OCI-LY3 (cell line): ENCODE data around the gene RELN.

Experiments used
- H2AFZ ChIP-seq: fragments of 200-600, 300-600 bp; shearing (Covaris generic); 2 replicates; pipeline ENCODE4 v1.6.0; 2014; ENCODE audit warnings: antibody characterized with exemption, low read depth, low read length
- H3K27ac ChIP-seq: fragments of 200-600, 300-600 bp; sonication (generic); 2 replicates; pipeline ENCODE4 v1.5.1; 2014; ENCODE audit warnings: mild to moderate bottlenecking, low read length, moderate library complexity, mixed read lengths
- H3K27me3 ChIP-seq: fragments of 200-600, 300-600 bp; sonication (generic); 2 replicates; pipeline ENCODE4 v1.6.1; 2014; ENCODE audit warnings: low read depth, low read length, mixed read lengths
- H3K36me3 ChIP-seq: fragments of 200-600, 300-600 bp; sonication (generic); replicated peaks from 2 replicates; pipeline ENCODE3; 2014; ENCODE audit warnings: low read depth, low read length, mixed read lengths
- H3K4me1 ChIP-seq: fragments of 300-600, 200-600 bp; sonication (generic); 2 replicates; pipeline ENCODE4 v1.6.1; 2014; ENCODE audit warnings: low read length, mixed read lengths
- H3K4me2 ChIP-seq: fragments of 200-600, 300-600 bp; sonication (generic); 2 replicates; pipeline ENCODE4 v1.6.1; 2014; ENCODE audit warnings: low read length, mixed read lengths
- H3K4me3 ChIP-seq: fragments of 300-600, 200-600 bp; sonication (generic); 2 replicates; pipeline ENCODE4 v1.5.1; 2014; ENCODE audit warnings: antibody characterized with exemption, mild to moderate bottlenecking, low read length, moderate library complexity
- H3K79me2 ChIP-seq: fragments of 300-600, 200-600 bp; shearing (Covaris generic); 2 replicates; pipeline ENCODE4 v1.6.1; 2014; ENCODE audit warnings: mild to moderate bottlenecking, low read length, mixed read lengths
- H3K9ac ChIP-seq: fragments of 300-600, 200-600 bp; shearing (Covaris generic); 2 replicates; pipeline ENCODE4 v1.6.0; 2014; ENCODE audit warnings: mild to moderate bottlenecking, low read length, moderate library complexity
- H3K9me3 ChIP-seq: fragments of 200-600, 300-600 bp; shearing (Covaris generic); 2 replicates; pipeline ENCODE4 v1.6.1; 2014; ENCODE audit warnings: low read length, mixed read lengths; ENCODE audit not compliant: insufficient read depth
- H4K20me1 ChIP-seq: fragments of 200-600, 300-600 bp; sonication (generic); 2 replicates; pipeline ENCODE4 v1.6.1; 2016; ENCODE audit warnings: low read length, mixed read lengths; ENCODE audit not compliant: insufficient read depth
- CTCF ChIP-seq: fragments of 200-600, 300-600 bp; sonication (generic); IDR thresholded peaks from 2 replicates; pipeline ENCODE4 v1.5.1; 2014; ENCODE audit warnings: antibody characterized with exemption, low read length, low read depth
- EZH2phosphoT487 ChIP-seq: fragments of 200-600 bp; shearing (Covaris generic); IDR thresholded peaks from 2 replicates; pipeline ENCODE4 v1.6.1; 2018; ENCODE audit warnings: antibody characterized with exemption, mixed run types, low read depth

The RELN gene

GRCh38 chr7:103871473-103871872 is 118.0 kb downstream of the RELN start:
- no peaks in the 10 kb centered on the region for H3K9me3 ChIP-seq
- peaks cover 13% of the 10 kb centered on the region; the same call in 1 of the 2 replicates for H3K27me3 ChIP-seq
- peaks cover 6% of the 10 kb centered on the region for H3K4me1 ChIP-seq
- H3K4me3 ChIP-seq, result no peak overlapping the region
- H4K20me1 ChIP-seq, result no peaks in the 10 kb centered on the region
- no peak overlapping the region for H3K4me2 ChIP-seq
- no peaks in the 10 kb centered on the region for H3K79me2 ChIP-seq
- TF ChIP-seq CTCF (no peak), EZH2phosphoT487 (no peak)
- H3K36me3 ChIP-seq, result no peaks in the 10 kb centered on the region
- no peak overlapping the region for H3K27ac ChIP-seq
- no peak overlapping the region for H2AFZ ChIP-seq
- H3K9ac ChIP-seq, result no peak overlapping the region

- Histone ChIP-seq H3K27me3 (peaks cover 14% of the 10 kb centered on the region), H3K9me3 (no peaks in the 10 kb centered on the region), H3K79me2 (no peaks in the 10 kb centered on the region), H2AFZ (no peak overlapping the region), H3K27ac (no peak overlapping the region), H3K9ac (no peak overlapping the region), H3K4me1 (peaks cover 6% of the 10 kb centered on the region), H4K20me1 (no peaks in the 10 kb centered on the region), H3K36me3 (no peaks in the 10 kb centered on the region), H3K4me3 (no peak overlapping the region), H3K4me2 (no peak overlapping the region)
- TF ChIP-seq CTCF (no peak), EZH2phosphoT487 (no peak)
Measured at GRCh38 chr7:103870664-103871063, 118.8 kb downstream of the RELN start.

GRCh38 chr7:103867874-103868273 is 121.6 kb downstream of the RELN start:
- peaks cover 29% of the 10 kb centered on the region for H3K27me3 ChIP-seq
- no peaks in the 10 kb centered on the region for H3K79me2 ChIP-seq
- H3K4me2 ChIP-seq, result no peak overlapping the region
- H3K36me3 ChIP-seq, result no peaks in the 10 kb centered on the region
- no peak overlapping the region for H2AFZ ChIP-seq
- peaks cover 6% of the 10 kb centered on the region for H3K4me1 ChIP-seq
- no peaks in the 10 kb centered on the region for H4K20me1 ChIP-seq
- no peak for TF ChIP-seq EZH2phosphoT487
- no peak for TF ChIP-seq CTCF
- H3K9me3 ChIP-seq, result no peaks in the 10 kb centered on the region
- no peak overlapping the region for H3K9ac ChIP-seq
- H3K27ac ChIP-seq, result no peak overlapping the region
- H3K4me3 ChIP-seq, result no peak overlapping the region

- no peak overlapping the region for H3K9ac ChIP-seq
- H3K79me2 ChIP-seq, result no peaks in the 10 kb centered on the region
- H3K27ac ChIP-seq, result no peak overlapping the region
- H3K9me3 ChIP-seq, result no peaks in the 10 kb centered on the region
- TF ChIP-seq EZH2phosphoT487 (no peak), CTCF (no peak)
- no peak overlapping the region for H2AFZ ChIP-seq
- H4K20me1 ChIP-seq, result no peaks in the 10 kb centered on the region
- peaks cover 29% of the 10 kb centered on the region for H3K27me3 ChIP-seq
- peaks cover 6% of the 10 kb centered on the region for H3K4me1 ChIP-seq
- H3K4me3 ChIP-seq, result no peak overlapping the region
- no peaks in the 10 kb centered on the region for H3K36me3 ChIP-seq
- no peak overlapping the region for H3K4me2 ChIP-seq
Measured at GRCh38 chr7:103866919-103867318, 122.5 kb downstream of the RELN start.
